Endothelial cell (in vitro differentiated cells): ENCODE data around the gene STARD13. TPM values are rescaled to one million over a fixed set of nuclear protein-coding genes. Genes with fewer than 3 reads are reported as not detected.
"Not testable (repeated sequence)": the region's sequence is repeated elsewhere in the genome, so short reads cannot be mapped to it uniquely, and the experiment has no call there.

Source experiments
- DNase-seq: peaks from one replicate; pipeline ENCODE4 v3.0.0; 2021; ENCODE audit warnings: low spot score
- H3K27ac Mint-ChIP-seq: one replicate; pipeline ENCODE4 v1.8.0; 2021; ENCODE audit warnings: mixed read lengths, inconsistent platforms; ENCODE audit not compliant: unreplicated experiment
- H3K27me3 Mint-ChIP-seq: one replicate; pipeline ENCODE4 v1.8.0; 2021; ENCODE audit warnings: mild to moderate bottlenecking, moderate library complexity, mixed read lengths, inconsistent platforms; ENCODE audit not compliant: unreplicated experiment
- H3K36me3 Mint-ChIP-seq: one replicate; pipeline ENCODE4 v1.8.0; 2021; ENCODE audit warnings: mild to moderate bottlenecking, low read depth, mixed read lengths, inconsistent platforms; ENCODE audit not compliant: unreplicated experiment
- H3K4me1 Mint-ChIP-seq: one replicate; pipeline ENCODE4 v1.8.0; 2021; ENCODE audit warnings: mild to moderate bottlenecking, mixed read lengths, inconsistent platforms; ENCODE audit not compliant: unreplicated experiment
- H3K4me3 Mint-ChIP-seq: one replicate; pipeline ENCODE4 v1.8.0; 2021; ENCODE audit warnings: mild to moderate bottlenecking, mixed read lengths, inconsistent platforms; ENCODE audit not compliant: unreplicated experiment
- H3K9me3 Mint-ChIP-seq: one replicate; pipeline ENCODE4 v1.8.0; 2021; ENCODE audit warnings: mixed read lengths, inconsistent platforms; ENCODE audit not compliant: unreplicated experiment
- total RNA-seq: library from RNA; stranded (reverse); fragmentation: NEBNext Ultra II Directional; extraction: Animal tissue kit (Norgen Biotek cat#: 25700); gene quantifications from one replicate; pipeline ENCODE4 v1.2.1, GENCODE V29; 2021; ENCODE audit not compliant: unreplicated experiment
- TF ChIP-seq, protein P1 (sequence below): fragments of 200-600 bp; sonication (generic); IDR thresholded peaks from one replicate; pipeline ENCODE4 v1.5.0; 2021; ENCODE audit warnings: antibody characterized with exemption; ENCODE audit not compliant: unreplicated experiment

STARD13 gene
- total RNA-seq, 1 donor from 2014 or later: 63.8 TPM

DNA sequence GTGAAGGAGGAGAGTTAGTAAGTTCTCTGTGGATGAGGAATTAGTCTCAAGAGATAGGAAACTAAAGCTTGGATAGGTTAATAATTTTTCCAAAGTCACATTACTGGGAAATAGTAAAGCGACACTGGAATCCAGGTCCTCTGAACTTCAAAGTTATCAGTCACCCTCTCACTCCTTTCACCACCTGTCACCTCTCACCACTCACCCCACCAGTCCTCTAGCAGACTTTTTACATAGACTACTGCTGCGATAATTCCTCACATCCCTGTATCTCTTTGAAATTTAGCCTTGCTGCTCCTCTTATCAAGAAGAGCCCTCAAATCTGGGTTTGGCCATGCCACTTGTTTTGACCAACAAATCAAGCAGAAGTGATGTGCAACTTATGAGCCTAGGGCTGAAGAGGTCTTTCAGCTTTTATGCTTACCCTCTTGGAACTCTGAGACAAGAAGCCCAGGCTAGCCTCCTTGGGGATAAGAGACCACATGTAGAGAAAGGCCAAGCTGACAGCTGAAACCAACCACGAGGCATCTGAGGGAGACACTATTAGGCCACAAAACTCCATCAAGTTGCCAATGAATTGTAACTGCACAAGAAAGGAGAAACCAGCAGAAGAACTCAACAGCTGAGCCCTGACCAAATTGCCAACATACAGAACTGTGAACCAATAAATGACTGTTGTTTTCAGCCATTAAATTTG lies 41.2 kb downstream of the STARD13 start:
- DNase-seq: no peak
- Mint-ChIP-seq H3K27ac (no peak overlapping the region), H3K36me3 (peaks cover 17% of the 10 kb centered on the region)

DNA sequence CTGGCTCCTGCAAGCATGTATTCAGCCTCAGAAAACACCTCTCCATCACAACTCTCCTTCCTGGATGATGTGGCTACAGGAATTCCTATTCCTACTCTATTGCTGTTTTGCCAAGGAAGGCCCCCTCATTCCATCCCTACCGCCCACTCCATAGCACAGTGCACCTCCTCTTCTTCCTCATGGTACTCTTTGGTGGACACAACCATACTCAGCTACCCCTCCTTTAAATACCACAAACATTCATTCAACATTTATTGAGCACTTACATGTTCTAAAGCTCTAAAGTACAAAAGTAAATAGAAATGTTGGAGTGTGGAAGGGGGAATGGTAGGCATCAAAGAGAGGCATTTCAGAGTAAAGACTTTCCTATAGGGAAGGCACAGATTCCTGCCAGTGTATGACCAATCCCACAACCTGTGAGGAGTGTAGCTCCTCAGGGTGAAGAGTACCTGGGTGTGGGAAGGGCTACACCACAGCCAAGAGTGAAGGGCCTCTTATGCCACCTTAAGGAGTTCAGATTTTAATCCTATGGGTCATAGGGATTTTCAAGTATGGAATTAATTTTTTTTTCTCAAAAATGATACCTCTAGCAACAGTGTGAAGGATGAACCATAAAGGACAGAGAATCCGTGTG lies 42.5 kb downstream of the STARD13 start:
- Mint-ChIP-seq H3K27ac (peak overlapping the region; percentile 16), H3K4me3 (peak overlapping the region; percentile 80), H3K9me3 (no peaks in the 10 kb centered on the region), H3K4me1 (no peaks in the 10 kb centered on the region), H3K36me3 (peaks cover 17% of the 10 kb centered on the region), H3K27me3 (peaks cover 3% of the 10 kb centered on the region)
- DNase-seq: no peak
- TF ChIP-seq, protein P1, sequence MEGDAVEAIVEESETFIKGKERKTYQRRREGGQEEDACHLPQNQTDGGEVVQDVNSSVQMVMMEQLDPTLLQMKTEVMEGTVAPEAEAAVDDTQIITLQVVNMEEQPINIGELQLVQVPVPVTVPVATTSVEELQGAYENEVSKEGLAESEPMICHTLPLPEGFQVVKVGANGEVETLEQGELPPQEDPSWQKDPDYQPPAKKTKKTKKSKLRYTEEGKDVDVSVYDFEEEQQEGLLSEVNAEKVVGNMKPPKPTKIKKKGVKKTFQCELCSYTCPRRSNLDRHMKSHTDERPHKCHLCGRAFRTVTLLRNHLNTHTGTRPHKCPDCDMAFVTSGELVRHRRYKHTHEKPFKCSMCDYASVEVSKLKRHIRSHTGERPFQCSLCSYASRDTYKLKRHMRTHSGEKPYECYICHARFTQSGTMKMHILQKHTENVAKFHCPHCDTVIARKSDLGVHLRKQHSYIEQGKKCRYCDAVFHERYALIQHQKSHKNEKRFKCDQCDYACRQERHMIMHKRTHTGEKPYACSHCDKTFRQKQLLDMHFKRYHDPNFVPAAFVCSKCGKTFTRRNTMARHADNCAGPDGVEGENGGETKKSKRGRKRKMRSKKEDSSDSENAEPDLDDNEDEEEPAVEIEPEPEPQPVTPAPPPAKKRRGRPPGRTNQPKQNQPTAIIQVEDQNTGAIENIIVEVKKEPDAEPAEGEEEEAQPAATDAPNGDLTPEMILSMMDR: no peak

More for the DNA sequence above, 41.2 kb downstream of the STARD13 start:
- H3K4me3 Mint-ChIP-seq: no peak overlapping the region
- no peaks in the 10 kb centered on the region for H3K4me1 Mint-ChIP-seq
- peaks cover 2% of the 10 kb centered on the region for H3K27me3 Mint-ChIP-seq
- TF ChIP-seq, protein P1: no peak
- no peaks in the 10 kb centered on the region for H3K9me3 Mint-ChIP-seq

DNA sequence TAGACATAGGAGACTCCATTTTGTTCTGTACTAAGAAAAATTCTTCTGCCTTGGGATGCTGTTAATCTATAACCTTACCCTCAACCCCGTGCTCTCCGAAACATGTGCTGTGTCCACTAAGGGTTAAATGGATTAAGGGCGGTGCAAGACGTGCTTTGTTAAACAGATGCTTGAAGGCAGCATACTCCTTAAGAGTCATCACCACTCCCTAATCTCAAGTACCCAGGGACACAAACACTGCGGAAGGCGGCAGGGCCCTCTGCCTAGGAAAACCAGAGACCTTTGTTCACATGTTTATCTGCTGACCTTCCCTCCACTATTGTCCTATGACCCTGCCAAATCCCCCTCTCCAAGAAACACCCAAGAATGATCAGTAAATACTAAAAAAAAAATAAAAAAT lies 43.2 kb downstream of the STARD13 start:
- H3K9me3 Mint-ChIP-seq: not testable (repeated sequence)

DNA sequence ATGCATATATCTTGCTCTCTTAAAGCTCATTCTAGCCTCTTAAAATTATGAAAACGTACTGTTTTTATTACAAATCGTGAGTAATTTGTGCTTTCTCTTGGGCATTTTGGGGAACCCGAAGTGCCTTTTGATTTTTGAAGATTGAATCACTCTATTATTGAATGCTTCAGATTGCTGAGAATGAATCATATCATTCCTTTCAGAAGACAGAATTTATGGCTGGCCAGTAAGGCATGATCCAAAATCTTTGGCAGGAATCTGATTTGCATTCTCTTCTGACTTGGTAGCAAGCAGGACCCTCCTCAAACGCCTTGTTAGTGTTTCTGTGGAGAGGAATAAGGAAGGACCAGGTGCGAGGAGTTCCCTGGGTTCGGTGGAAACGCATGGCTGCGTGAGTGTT lies 49.5 kb downstream of the STARD13 start:
- DNase-seq: no peak
- Mint-ChIP-seq H3K27ac (no peak overlapping the region), H3K4me1 (peaks cover 9% of the 10 kb centered on the region), H3K4me3 (no peak overlapping the region), H3K27me3 (peaks cover 5% of the 10 kb centered on the region), H3K9me3 (peaks cover 5% of the 10 kb centered on the region), H3K36me3 (peaks cover 44% of the 10 kb centered on the region)
- TF ChIP-seq, protein P1: no peak

More for the DNA sequence above, 43.2 kb downstream of the STARD13 start:
- DNase-seq, H3K4me3 Mint-ChIP-seq, H3K27ac Mint-ChIP-seq, H3K27me3 Mint-ChIP-seq, H3K4me1 Mint-ChIP-seq: not testable (repeated sequence)
- peaks cover 17% of the 10 kb centered on the region for H3K36me3 Mint-ChIP-seq

DNA sequence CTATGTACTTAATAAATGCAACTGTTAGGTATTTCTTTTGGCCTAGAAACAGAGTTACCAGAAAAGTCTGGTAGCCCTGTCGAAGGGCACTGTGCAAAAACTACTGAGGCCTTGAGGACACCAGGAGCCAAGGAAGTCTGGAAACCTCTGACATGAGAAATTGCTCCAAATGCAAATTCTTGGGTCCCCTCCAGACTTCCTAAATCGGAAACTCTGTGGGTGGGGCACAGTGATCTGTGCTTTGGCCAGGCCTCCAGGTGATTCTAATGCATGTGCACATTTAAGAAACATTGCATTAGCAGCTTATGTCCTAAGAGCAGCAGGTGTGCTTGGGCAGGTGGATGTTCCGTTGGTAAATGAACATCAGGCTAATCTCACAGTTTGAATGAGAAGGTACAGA lies 50.0 kb downstream of the STARD13 start:
- no peak overlapping the region for H3K4me3 Mint-ChIP-seq
- H3K9me3 Mint-ChIP-seq: peaks cover 5% of the 10 kb centered on the region
- H3K4me1 Mint-ChIP-seq: peaks cover 14% of the 10 kb centered on the region
- peaks cover 48% of the 10 kb centered on the region for H3K36me3 Mint-ChIP-seq
- no peak overlapping the region for H3K27ac Mint-ChIP-seq
- peaks cover 5% of the 10 kb centered on the region for H3K27me3 Mint-ChIP-seq
- DNase-seq: no peak
- TF ChIP-seq, protein P1: no peak
